ENCODE results near the gene C1orf210. TPM values are rescaled to one million over a fixed set of nuclear protein-coding genes. Genes with fewer than 3 reads are reported as not detected.

The C1orf210 gene
- total RNA-seq, 1 donor from 2014 or later: 9.9 TPM

- no peaks in the 10 kb centered on the region for H3K27me3 Mint-ChIP-seq
- no peak for DNase-seq (ENCODE audit: extremely low spot score, unreplicated experiment)
- TF ChIP-seq, protein P1, sequence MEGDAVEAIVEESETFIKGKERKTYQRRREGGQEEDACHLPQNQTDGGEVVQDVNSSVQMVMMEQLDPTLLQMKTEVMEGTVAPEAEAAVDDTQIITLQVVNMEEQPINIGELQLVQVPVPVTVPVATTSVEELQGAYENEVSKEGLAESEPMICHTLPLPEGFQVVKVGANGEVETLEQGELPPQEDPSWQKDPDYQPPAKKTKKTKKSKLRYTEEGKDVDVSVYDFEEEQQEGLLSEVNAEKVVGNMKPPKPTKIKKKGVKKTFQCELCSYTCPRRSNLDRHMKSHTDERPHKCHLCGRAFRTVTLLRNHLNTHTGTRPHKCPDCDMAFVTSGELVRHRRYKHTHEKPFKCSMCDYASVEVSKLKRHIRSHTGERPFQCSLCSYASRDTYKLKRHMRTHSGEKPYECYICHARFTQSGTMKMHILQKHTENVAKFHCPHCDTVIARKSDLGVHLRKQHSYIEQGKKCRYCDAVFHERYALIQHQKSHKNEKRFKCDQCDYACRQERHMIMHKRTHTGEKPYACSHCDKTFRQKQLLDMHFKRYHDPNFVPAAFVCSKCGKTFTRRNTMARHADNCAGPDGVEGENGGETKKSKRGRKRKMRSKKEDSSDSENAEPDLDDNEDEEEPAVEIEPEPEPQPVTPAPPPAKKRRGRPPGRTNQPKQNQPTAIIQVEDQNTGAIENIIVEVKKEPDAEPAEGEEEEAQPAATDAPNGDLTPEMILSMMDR (conservative IDR thresholded peaks at IDR 0.05): no peak
These were observed 30.8 kb upstream of the C1orf210 start for GRCh38 chr1:43315963-43316737.

DNA sequence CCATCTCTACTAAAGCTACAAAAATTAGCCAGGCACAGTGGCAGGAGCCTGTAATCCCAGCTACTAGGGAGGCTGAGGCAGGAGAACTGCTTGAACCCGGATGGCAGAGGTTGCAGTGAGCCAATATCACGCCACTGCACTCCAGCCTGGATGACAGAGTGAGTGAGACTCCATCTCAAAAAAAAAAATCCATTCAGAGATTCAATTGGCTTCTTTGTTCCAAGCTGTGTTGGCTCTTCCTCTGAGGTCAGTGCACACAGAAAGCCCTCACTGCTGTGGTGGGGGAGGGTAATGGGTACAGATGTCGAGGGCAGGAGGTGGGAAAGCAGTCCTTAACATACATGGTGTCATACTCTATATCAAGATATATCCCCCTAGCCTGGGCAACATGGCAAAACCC lies 30.1 kb upstream of the C1orf210 start:
- Mint-ChIP-seq H3K9me3 (no peaks in the 10 kb centered on the region), H3K4me3 (no peak overlapping the region), H3K4me1 (ENCODE audit: unreplicated experiment) (no peaks in the 10 kb centered on the region), H3K27me3 (no peaks in the 10 kb centered on the region), H3K27ac (no peak overlapping the region), H3K36me3 (no peaks in the 10 kb centered on the region)
- DNase-seq (ENCODE audit: extremely low spot score, unreplicated experiment): no peak
- TF ChIP-seq, protein P1 (conservative IDR thresholded peaks at IDR 0.05): no peak

More at GRCh38 chr1:43315963-43316737, 30.8 kb upstream of the C1orf210 start:
- Mint-ChIP-seq H3K9me3 (no peaks in the 10 kb centered on the region), H3K4me1 (ENCODE audit: unreplicated experiment) (no peaks in the 10 kb centered on the region), H3K4me3 (no peak overlapping the region), H3K27ac (no peak overlapping the region), H3K36me3 (no peaks in the 10 kb centered on the region)

DNA sequence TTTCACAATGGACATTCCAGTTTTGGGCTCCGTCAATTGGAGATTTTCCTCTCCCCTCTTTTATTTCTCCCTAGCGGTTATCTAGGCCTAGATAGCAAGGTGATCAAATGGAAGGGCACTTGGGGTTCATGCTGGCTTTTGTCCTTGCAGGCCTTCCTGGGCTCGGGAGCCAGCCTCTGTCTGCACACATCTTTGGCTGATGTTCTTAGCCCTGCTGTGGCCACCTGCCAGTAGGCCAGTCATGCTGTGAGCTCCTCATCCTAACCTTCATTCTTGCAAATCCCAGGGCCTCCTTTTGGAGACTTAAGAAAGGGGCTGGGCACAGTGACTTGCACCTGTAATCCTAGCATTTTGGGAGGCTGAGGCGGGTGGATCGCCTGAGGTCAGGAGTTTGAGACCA lies 28.9 kb upstream of the C1orf210 start:
- TF ChIP-seq, protein P1 (conservative IDR thresholded peaks at IDR 0.05): no peak
- no peaks in the 10 kb centered on the region for H3K27me3 Mint-ChIP-seq
- H3K36me3 Mint-ChIP-seq: no peaks in the 10 kb centered on the region
- no peaks in the 10 kb centered on the region for H3K4me1 Mint-ChIP-seq (ENCODE audit: unreplicated experiment)
- no peak for DNase-seq (ENCODE audit: extremely low spot score, unreplicated experiment)
- no peak overlapping the region for H3K27ac Mint-ChIP-seq
- H3K9me3 Mint-ChIP-seq: no peaks in the 10 kb centered on the region
- H3K4me3 Mint-ChIP-seq: no peak overlapping the region

DNA sequence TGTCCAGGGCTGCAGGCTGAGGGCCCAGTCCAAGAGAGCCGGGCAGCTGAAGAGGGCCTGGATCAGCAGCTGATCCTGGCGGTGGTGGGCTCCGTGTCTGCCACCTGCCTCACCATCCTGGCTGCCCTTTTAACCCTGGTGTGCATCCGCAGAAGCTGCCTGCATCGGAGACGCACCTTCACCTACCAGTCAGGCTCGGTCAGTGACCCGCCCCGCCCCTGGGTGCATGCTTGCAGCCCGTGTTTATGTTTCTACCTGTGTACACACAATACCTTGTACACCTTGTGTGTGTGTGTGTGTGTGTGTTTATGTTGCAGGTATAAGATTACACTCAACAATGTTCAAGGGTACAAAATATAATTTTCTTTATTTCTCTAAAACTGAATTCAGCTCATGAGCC lies 28.4 kb upstream of the C1orf210 start:
- Mint-ChIP-seq H3K27me3 (no peaks in the 10 kb centered on the region), H3K4me1 (ENCODE audit: unreplicated experiment) (no peaks in the 10 kb centered on the region), H3K36me3 (no peaks in the 10 kb centered on the region), H3K9me3 (no peaks in the 10 kb centered on the region), H3K4me3 (no peak overlapping the region), H3K27ac (no peak overlapping the region)
- DNase-seq (ENCODE audit: extremely low spot score, unreplicated experiment): no peak
- TF ChIP-seq, protein P1 (conservative IDR thresholded peaks at IDR 0.05): no peak

DNA sequence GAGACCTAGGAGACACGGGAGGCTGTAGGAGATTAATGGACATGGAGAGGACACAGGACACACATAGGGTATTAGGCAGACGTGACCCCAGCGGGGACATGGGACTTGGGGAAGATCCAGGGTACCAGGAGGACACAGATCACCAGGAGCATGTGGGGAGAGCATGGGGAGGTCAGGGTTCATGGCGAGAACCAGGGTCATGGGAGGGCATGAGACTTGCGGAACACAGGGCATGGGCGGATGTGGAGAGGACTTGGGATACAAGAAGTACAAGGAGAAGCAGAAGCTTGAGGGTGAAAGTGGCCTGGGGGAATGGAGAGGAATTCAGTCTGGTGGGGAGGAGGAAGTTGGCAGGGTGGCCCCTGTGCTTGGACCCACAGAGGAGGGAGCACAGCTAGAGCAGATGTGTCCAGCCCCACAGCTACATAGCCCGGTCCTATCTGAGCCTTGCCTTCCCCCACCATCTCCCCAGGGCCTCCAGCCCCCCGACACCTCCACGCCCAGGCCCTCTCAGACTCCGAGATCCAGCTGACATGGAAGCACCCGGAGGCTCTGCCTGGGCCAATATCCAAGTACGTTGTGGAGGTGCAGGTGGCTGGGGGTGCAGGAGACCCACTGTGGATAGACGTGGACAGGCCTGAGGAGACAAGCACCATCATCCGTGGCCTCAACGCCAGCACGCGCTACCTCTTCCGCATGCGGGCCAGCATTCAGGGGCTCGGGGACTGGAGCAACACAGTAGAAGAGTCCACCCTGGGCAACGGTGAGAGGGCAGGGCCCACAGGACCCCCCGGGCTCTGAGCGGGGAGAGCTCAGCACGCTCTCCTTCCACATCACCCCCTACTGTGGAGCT lies 27.5 kb upstream of the C1orf210 start:
- no peak for DNase-seq (ENCODE audit: extremely low spot score, unreplicated experiment)
- no peak overlapping the region for H3K27ac Mint-ChIP-seq
- no peak overlapping the region for H3K4me3 Mint-ChIP-seq
- H3K9me3 Mint-ChIP-seq: no peaks in the 10 kb centered on the region
- TF ChIP-seq, protein P1 (conservative IDR thresholded peaks at IDR 0.05): no peak
- no peaks in the 10 kb centered on the region for H3K27me3 Mint-ChIP-seq
- no peaks in the 10 kb centered on the region for H3K4me1 Mint-ChIP-seq (ENCODE audit: unreplicated experiment)
- H3K36me3 Mint-ChIP-seq: no peaks in the 10 kb centered on the region

All from type B pancreatic cell (in vitro differentiated cells).